ENCODE results near the gene CRYGD.
"Not testable (repeated sequence)": the region's sequence is repeated elsewhere in the genome, so short reads cannot be mapped to it uniquely, and the experiment has no call there.

Gene CRYGD

DNA sequence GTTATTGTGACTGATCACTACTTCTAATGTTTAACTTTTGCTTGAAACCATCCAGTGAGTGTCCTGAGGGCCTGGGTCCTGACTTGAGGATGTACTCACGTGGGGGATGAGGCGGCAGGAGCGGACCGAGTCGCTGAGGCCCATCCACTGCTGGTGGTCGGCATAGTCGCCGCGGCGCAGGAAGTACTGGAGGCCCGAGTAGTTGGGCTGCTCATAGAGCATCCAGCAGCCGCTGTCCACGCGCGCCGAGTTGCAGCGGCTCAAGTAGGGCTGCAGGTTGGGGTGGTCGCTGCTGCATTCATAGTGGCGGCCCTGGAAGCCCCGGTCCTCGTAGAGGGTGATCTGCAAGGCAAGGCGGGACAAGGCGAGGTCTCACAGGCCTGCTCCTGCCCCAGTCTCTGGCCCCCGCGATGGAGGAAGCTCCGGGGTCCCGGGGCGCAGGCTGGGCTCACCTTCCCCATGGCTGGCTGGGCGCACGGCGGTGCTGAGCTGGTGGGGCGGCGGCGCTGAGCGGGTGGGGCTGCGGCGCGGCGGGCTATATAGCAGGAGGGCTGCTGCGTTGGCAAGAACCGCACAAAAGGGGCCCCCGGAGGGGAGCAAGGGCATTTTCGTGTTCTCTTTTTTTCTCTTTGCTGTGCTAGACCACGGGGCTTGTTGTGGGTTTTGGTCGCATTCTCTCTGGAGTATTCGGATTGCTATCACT lies at the start of gene CRYGD:
Gene CRYGD (minus strand): TSS at position 512 of the 703 bp plus-strand sequence. CDS start 51 bp downstream, at position 461.
- DNase-seq: not testable (repeated sequence)

DNA sequence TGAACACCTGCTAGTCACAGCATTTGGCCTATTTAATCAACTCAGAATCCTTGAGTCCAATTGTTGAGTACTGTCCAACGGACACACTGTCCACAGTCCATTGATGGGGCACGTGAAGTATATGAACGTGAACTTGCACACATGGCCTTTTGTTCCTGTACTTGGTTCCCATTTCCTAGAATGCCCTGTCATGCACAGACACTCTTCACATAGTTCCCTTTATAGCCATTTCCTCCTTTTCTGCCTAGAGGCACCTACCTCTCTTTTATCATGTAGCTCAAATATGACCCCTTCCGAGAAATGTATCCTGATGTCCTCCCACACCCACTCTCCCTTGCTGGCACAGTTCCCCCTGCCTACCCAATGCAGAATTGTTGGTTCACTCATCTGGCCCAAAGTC lies 47.8 kb upstream of the CRYGD start:
- DNase-seq: no peak

DNA sequence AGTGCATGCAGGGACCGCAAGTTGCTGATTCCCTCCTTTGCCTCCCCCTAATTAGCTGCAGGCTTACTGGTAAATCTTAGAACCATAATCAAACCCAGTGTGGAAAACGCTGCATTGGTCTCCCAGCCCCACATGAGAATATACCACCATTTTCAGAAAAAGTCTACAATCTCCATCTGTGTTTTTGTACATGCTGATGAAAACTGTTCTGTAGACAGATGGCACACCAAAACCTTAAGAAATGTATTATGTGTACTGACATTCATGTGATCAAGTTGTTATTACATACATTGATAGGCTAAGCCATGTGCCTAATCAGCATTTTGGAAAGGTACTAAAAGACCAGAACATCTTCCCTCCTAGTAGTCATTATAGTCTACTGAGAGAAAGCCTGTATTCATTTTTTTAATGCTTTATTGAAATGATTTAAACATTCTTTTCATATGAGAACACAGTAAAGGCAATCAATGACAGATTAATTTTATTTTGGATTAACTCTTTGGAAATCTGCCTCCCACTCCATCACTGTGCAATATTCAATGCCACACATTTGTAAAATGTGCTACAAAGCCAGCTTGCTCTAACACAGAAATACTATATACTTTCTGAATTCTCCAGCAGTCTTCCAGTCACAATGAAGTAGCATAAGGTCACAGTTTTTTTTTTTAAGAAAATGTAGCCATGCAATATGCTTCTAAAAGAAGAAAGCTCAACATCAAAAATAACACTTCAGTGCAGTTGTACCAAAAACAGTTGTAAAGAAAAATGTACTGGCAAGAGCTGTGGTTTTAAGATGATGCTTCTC lies 40.8 kb upstream of the CRYGD start:
- DNase-seq: no peak

DNA sequence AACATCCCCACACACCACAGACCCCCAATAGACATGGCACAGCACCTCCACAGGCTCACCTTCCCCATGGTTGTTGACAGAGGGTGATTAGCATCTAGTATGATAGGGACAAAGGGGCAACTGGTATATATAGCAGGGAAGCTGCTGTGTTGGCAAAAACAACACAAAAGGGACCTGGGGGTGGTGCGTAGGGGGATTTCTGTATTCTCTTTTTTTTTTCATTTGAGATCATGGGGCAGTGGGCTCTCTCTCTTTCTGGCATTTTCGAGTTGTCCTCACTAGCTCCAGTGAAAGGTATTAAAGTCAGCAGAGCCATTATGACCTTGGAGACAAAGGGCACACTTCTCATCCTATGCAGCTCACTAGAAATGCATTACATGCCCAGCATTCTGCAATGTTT lies 39.2 kb upstream of the CRYGD start, which contains the start of gene CRYGA:
Gene CRYGA (minus strand): TSS at position 101 of the 400 bp plus-strand sequence. CDS start 33 bp downstream, at position 68.
- DNase-seq: no peak

DNA sequence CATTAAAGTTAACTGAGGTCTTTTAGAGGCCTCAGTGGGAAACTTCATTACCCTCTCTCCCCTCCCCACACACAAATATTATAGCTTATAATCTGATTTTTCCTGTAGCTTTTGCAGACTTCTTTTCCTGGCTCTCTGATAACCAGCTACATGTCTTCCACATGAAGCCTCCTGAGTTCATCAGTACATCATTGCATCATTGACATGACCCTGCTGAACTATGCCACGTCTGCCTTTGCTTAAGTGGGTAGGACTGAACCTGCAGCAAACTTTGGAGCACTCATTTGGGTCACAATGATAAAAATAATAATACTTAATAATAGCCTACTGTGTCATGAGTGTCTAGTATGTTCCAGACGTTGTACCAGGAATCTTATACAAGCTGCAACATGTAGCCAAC lies 32.1 kb upstream of the CRYGD start:
- DNase-seq: no peak

DNA sequence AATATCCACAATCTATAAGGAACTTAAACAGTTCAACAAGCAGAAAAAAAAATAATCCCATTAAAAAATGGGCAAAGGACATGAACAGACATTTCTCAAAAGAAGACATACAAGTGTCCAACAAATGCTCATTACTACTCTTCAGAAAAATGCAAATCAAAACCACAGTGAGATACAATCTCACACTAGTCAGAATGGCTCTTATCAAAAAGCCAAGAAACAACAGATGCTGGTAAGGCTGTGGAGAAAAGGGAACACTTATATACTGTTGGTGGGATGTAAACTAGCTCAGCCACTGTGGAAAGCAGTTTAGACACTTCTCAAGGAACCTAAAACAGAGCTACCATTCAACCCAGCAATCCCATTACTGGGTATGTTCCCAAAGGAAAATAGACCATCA lies 28.8 kb upstream of the CRYGD start:
- no peak for DNase-seq

DNA sequence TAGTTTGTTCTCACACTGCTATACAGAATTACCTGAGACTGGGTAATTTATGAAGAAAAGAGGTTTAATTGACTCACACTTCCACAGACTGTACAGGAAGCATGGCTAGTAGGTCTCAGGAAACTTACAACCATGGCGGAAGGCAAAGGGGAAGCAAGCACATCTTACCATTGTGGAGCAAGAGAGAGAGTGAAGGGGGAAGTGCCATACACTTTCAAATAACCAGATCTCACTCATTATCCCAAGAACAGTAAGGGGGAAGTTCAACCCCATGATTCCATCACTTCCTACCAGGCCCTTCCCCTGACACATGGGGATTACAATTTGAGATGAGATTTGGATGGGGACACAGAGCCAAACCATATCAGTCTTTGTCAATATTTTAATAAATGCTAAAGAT lies 26.6 kb upstream of the CRYGD start:
- DNase-seq: no peak

DNA sequence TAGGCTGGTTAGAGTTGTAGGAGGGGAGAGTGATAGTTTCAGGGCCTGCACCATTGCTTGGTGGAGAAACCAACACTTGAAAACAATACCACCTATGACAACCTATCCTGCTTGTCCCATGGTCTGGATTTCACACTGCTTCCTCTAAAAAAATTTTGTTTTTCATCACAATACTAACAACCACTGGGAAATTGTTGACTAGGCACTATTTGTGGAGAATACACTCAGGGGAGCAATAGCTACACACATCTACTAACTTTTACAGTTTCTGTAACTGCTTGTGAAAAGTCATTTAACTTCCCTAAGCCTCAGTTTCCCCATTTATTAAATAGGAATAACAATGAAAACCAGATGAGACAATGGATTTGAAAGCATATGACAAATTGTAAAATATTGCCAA lies 25.8 kb upstream of the CRYGD start:
- DNase-seq: no peak

DNA sequence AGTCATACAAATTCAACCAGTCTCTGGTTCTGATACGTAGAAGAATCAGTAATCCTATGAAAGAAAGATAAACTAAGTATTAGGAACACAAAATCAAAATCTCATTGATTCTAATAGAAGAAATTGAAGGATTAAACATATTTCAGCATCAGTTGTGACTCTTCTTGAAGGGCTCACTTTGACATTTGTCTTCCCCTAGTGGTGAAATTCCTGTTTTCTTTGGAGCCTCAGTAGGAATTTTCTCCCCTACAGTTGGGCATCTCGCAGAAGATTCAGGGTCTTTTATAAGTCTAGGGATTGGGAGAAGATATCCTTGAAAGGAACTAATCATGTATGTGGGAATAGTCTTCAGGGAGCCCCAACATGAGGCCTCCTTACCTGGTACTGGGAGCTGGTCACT lies 24.5 kb upstream of the CRYGD start:
- DNase-seq: no peak

DNA sequence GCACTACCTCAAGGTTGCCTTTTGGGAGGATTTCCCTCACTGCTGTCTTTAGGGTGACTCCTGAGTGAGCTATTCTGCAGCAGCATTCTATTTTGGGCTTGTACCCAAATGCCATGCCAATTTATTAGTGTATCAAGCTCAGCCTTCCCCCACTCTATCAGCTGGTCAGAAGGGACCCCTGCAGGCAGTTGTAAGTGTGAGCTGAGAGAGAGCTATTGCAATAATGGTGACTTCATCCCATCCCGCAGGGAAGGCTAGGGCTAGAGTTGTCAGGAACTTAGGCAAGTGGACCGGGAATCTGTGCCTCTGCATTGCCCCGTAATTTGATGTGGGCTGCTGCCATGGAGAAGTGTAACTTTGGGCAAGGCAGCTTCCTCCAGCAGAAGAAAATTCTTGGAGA lies 23.4 kb upstream of the CRYGD start:
- DNase-seq: no peak

DNA sequence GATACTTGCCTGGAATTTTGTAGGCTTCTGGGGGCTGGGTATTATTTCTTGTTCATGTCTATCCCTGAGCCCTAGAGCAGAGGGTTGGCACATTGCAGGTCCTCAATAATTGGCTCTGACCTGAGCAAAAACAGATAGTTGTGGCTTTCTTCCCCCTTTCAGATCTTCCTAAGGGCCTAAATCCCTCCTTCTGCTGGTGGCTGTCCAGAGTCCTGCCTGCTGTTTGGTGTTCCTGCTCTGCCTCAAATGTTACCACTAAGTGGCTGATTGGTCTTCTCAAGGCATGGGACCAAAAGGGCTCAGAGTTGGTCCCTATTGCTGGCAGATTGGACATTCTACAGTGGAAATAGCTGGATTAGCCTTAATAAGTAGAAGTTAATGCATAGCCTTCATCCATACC lies 22.7 kb upstream of the CRYGD start:
- DNase-seq: no peak

DNA sequence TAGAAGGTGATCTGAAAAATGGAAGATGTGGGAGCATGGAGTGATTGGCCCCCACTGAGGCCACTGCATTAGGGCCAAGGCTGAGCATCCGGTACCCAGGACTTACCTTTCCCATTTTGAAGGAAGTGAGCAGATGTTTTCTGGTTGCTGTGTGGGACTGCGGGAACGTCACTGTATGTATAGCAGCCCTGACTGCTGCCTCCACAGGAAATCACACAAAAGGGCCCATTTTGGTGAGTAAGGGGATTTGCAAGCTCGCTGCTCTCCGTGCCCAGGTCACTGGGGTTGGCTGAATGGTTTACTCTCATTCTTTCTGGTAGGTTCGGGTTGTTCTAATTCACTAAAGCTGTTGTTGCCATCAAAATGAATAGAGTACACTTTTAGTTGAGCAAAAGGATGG lies 21.7 kb upstream of the CRYGD start, which contains the start of gene CRYGB:
Gene CRYGB (minus strand): TSS at position 153 of the 400 bp plus-strand sequence. CDS start 38 bp downstream, at position 115.
- DNase-seq: no peak

DNA sequence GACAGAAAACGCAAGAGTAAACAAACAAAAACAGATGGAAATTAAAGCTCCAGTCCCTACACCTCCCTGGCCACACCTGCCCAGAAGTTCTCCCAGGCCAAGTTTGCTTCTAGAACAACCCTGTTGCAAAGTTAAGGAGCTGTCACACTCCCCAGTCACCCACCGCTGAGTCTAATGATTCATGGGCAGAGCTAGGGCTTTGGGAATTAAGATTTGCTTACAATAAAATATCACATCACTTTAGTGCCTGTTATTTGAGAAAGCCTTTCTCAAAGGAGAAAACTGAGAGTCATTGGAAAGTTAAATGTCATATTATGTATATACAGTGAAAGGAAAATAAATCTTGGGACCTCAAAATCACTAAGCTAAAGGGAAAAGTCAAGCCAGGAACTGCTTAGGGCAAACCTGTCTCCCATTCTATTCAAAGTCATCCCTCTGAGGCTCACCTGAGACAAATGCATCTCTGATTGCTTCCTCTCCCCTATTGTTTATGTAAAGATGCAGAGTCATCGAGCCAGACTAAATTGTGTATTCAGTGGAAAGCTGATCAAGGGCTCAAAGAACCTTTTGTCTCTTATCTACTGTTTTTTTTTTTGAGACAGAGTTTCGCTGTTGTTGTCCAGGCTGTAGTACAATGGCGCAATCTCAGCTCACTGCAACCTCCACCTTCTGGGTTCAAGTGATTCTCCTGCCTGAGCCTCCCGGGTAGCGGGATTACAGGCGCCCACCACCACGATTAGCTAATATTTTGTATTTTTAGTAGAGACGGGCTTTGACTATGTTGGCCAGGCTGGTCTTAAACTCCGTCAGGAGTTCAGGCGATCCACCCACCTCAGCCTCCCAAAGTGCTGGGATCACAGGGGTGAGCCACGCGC lies 18.8 kb upstream of the CRYGD start:
- no peak for DNase-seq

DNA sequence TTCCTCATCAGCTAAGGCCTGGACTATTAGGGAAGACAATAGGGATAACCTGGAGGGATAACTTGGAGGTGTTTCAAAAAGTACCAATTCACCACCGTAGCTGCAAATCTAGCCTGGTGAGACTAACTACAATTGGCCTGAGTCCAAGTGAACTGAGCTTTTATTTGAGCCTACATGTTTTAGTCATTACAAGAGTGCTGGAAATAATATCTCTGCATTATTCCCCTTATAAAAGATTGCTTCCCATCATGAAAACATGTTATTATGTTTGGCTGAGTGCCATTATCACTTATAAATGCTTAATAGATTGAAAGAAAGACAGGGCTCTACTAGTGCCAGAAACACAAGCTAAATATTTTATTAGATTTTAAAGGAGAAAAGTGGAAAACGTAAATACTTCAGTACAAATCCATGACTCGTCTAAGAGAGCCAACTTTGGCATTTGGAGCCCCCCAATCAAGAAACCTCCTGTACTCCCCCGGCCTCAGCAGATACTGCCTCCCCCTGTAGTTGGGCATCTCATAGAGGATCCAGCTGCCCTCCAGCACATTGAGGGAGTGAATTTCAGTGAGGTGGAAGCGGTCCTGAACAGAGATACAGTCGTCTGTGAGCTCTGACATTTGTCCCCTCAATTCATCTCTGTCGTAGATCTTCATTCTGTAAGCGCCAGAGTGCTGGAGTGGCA lies 18.1 kb upstream of the CRYGD start:
- no peak for DNase-seq

DNA sequence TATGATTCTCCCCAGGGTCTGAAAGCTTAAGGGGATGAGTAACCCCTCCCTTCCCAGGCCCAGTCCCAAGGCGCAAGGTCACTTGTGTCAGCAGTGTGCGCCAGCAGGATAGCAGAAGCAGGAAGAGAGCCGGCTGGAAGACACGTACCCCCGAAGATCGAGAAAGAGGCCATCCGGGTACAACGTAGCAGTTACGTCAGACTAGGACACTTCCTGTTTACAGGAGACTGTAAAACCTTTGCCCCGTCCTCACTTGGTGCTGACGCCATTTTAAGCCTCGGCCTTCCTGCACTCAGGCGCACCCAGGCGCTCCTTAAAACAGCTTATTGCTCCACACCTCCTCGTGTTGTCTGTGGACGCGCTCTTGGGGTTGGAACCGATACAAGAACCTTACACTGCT lies 15.1 kb upstream of the CRYGD start:
- DNase-seq: no peak

DNA sequence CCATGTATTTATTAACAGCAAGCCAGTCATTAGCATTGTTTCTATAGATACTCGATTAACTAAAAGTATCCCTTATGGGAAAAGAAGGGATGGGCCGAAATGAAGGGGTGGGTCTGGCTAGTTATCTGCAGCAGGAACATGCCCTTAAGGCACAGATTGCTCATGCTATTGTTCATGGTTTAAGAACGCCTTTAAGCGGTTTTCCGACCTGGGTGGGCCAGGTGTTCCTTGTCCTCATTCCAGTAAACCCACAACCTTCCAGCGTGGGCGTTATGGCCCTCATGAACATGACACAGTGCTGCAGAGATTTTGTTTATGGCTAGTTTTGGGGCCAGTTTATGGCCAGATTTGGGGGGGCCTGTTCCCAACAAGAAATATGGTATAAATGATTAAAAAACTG lies 14.0 kb upstream of the CRYGD start:
- DNase-seq: not testable (repeated sequence)

DNA sequence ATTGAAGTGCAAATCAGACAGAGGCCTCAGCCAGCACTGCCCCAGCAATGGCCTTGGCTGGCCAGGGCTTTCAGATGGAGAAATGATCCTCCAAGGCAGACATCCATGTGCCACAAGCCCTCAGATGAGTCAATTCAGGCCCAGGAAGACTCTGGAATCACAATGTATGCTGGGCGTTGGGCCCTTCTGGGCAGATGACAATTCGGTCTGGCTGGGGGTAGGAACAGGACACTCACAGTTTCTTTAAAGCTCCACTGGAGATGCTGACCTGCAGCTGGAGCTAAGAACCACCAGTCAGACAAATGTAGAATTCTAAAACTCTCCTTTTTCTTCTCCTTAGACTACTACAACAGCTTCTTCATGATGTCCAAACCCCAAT lies 12.4 kb upstream of the CRYGD start:
- DNase-seq: no peak

DNA sequence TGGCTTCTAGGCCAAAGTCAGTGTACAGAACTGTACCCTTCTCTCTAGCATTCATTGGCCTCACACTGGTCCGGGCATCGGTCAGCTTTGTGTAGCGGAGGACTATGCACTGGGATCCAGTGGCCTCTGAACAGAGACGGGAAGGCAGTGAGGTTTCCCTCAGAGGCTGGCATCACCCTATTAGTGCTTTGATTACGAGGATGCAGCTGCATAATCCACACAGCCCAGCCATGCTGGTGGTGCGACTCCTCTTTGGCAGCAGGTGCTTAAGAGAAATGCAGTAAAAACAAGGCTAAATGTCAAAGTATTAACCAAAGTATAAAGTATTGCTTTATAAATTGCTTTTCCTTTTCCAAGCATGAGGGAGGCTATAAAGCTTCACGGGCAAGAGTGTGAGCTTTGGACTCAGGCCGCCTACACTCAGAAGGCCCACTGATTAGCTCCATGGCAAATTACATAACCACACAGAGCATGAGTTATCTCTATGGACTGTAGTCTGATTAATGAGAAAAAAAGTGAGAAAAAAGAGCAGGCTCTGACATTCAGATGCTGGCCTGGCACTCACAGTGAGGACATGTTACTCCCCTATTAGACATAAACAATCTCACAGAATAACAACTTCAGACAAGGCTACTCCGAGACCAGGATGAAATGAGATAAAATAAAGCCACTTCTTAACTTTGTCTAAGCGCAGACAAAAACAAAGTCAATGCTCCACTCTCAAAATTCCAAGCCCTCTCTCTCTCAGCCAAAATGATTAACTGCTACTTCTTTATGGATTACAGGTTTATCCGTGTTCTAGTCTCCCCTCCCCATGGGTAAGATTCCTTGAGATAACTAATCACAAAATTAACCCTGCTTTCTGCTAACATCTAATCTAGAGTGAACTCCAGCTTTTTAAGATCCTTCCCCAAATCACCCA lies 11.7 kb upstream of the CRYGD start:
- DNase-seq: no peak

DNA sequence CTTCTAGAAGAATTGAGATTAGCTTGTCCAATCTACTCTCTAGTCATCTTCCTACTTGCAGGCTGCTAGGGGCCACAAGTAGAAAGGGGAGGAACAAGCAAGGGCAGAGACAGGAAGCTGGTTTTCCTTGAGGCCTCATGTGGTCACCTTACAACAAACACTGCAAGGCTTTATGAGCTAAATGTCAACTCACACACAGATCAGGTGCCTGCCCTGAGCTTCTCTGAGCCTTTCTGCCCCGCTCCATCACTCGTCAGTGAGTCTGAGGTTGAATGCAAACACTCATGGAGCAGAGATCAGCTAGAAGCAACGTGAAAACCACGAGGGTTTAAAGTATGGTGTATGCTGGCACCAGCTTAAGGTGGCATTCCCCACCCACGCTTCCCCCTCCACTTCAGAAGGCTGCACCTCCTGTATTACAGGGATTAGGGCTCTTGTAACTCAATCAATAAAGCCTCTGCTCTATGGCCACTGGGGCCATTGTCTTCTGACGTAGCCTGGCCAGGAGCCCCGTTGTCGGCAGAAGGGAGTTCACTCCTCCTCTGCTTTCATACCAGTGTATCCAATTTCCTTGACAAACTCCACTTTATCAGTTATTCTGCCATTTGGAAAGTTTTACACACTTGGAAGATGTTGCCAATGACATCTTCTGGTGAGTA lies 10.7 kb upstream of the CRYGD start:
- no peak for DNase-seq

DNA sequence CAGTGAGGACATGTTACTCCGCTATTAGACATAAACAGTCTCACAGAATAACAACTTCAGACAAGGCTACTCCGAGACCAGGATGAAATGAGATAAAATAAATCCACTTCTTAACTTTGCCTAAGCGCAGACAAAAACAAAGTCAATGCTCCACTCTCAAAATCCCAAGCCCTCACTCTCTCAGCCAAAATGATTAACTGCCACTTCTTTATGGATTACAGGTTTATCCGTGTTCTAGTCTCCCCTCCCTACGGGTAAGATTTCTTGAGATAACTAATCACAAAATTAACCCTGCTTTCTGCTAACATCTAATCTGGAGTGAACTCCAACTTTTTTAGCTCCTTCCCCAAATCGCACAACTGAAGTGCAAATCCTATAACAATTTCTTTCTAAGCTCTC lies 6.4 kb upstream of the CRYGD start:
- no peak for DNase-seq

All from NCI-H187 (cell line).